NCI-H524 (cell line): ENCODE data around the gene MPRIP.

Experiments used
- DNase-seq, 2 experiments: peaks; one replicate each; lab custom pipeline; 2025; lab: John Stamatoyannopoulos, UW

MPRIP gene

DNA sequence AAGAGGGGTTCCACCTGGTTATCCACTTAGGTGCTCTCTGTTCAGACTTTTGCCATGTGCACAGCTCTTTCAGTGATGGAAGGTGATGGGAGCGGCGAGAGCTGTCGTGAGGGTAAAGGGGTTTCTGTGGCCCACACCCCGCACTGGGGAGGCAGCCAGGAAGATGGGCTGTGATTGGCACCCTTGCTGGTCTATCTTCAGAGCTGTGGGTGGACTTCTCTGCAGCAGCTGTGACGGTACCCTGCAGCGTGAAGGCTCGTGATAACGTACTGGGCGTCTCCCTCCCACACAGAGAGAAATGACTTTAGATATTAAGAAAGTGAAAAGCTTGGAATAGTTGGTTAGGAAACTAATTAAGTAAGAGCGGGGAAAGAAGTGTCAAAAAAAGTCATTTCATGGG lies 45.8 kb downstream of the MPRIP start:
- no peak for DNase-seq

DNA sequence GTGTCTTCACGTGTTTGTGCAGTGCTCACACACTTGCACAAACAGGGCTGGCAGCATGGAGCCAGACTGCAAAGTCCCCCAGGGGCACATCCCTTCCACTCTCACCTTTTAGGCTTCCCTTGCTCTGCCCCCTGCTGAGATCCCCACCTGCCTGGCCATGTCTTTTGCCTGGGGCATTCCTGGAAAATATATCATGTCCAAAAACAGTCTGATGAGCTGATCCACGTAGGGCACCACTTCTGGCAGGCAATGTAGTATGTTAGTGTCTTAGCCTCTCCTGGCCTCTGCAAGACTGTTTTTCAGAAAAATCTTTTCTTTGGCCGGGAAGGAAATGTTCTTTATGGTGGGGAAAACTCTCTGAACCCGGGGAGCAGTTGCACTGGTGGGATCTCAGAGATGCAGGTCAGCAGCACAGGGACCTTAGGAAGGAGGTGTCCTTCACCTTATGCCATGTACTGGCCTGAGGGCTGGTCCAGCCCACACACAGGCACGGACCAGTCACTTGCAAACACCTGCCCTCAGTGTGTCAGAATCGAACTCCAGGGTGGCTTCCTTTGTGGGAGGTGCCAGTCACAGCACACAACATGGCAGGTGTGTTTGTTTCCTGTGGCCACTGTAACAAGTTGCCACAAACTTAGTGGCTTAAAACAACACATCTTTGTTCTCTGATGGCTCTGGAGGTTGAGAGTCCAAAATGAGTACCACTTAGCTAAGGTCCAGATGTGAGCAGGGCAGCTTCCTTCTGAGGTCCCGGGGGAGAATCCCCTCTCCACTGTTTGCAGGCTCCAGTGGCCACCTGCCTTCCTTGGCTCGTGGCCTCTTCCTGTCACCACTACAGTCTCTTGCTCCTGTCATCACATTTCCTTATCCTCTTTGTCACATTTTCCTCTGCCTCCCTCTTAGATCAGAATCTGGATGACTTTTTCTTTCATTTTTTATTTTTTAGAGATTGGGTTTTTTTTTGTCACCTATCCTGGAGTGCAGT lies 46.6 kb downstream of the MPRIP start:
- DNase-seq = no peak

- DNase-seq = no peak
Observed at GRCh38 chr17:17089796-17090641, 47.8 kb downstream of the MPRIP start.

DNA sequence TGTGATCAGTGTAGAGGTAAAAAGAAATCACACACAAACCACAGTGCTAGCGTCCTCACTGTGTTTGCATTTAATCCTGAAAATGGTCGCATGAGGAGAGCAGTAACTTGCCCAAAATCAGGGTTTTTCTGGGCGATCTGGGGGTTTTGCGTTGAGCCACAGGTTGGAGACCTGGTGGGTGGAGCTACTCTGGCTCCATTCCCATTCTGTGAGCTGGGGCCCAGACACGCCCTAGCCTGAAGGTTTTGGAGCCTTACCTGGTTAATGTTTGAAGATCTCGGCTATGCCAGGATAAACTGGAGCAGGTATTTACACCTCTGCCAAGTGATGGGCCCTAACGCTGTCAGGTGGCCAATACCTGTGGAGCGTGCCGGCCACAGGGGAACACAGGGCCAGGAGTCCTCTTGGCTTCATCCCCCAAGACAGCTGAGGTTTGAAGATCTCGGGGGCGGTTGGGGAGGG lies 48.4 kb downstream of the MPRIP start:
- DNase-seq = no peak

DNA sequence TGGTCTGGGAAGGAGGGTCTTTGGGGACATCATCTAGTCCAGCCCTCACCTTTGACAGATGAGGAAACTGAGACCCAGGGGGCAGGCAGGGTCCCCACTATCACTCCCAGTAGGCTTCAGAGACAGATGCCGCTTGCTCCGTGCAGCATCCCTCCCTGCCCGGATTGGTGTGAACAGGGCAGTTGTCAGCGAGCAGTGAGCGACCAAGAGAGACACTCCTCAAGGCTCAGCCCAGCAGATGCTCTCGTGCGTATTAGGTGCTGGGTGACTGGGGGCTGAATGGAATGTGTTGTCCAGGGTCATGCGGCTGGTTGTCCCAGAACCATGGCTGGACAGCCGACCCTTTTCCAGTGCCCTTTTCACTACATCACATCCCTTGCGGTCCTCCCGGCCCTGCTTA lies 49.0 kb downstream of the MPRIP start:
- no peak for DNase-seq

- peak in 1 of 2 experiments; percentile 45 for DNase-seq
Observed at GRCh38 chr17:17091856-17092756, 49.8 kb downstream of the MPRIP start.

- DNase-seq = no peak
Observed at GRCh38 chr17:17093764-17094163, 51.5 kb downstream of the MPRIP start.

- DNase-seq = no peak
Observed at GRCh38 chr17:17096438-17097178, 54.4 kb downstream of the MPRIP start.

DNA sequence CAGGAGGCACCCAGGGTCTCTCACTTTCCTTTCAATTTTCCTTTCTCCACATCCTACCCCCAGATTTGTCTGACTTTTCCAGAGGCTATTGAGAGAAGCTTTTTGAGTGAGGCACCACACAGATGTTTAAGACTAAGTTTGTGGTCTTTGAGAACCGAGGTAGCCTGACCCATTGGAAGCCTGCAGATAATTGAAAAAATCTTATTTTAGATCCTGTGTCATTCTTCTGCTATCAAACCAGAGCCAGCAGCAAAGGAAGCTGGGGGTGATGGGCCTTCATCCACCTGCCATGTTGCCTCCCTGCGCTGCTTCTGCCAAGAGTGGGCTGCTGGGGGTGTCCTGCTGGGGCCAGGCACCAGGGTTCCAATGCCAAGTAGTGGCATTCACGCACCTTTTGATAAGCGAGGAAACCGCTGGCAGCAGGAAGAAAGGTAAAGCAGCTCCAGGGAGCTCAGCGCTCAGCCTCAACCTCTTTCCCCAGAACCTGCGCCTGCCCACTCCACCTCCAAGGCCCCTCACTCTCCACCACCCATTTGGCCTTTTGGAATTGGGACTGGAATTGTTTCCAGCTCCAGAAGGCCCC lies 55.6 kb downstream of the MPRIP start:
- no peak for DNase-seq

- DNase-seq = no peak
Observed at GRCh38 chr17:17098551-17099179, 56.4 kb downstream of the MPRIP start.

DNA sequence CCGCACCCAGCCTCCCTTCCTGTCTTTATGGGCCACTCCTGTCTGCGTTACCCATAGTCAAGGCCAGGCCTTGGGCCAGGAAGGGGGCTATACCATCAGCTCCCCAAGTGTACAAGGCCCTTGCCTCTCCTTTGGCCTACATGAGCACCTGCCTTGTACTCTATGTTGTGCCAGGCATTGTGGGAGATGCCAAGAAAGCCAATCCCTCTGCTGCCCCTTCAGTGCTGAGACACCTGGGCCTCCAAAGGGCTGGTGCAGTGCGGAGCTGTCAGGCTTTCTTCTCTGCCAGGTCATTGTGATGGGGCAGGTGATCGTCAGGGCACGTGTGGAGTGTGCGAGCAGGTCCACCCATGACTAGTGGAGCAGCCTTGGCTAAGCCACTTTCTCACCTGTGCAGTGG lies 59.9 kb downstream of the MPRIP start:
- no peak for DNase-seq

GRCh38 chr17:17103160-17103559 lies 60.9 kb downstream of the MPRIP start:
- no peak for DNase-seq

DNA sequence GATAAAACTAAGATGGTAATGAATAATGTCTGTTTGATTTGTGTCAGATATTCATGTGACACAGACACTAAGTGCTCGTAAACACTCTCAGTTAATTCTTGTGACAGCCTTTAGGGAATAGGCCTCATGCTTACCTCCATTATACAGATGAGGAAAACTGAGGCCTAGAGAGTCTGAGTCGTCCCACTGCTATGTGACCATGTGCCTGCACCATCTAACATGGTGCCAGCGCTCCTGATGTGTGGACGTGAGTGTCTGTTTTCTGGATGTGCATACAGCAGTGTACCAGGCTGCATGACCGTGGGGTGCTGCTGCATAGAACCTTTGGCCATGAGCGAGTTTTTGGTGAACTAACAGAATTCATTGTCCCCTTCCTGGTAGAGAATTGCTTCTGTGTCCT lies 61.8 kb downstream of the MPRIP start:
- DNase-seq = no peak

- no peak for DNase-seq
Observed at GRCh38 chr17:17104494-17104893, 62.2 kb downstream of the MPRIP start.

DNA sequence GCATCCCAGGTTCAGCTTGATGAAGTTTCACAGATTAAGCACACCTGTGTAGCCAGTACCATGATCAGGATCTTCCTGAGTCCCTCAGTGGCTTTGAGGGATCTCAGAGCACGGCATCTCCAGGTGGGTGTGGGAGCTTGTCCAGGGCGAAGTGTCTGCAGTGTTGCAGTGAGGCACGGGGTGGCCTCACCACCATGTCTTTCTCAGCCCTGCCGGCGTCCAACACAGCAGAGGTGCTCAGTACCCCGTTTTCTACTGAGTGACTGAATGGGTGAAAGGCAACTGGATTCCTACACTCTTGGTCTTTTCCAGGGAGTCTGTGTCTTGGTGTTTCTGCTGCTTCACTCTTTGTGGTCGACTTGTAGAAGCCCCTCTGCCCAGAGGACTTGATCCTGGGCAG lies 63.7 kb downstream of the MPRIP start:
- no peak for DNase-seq

DNA sequence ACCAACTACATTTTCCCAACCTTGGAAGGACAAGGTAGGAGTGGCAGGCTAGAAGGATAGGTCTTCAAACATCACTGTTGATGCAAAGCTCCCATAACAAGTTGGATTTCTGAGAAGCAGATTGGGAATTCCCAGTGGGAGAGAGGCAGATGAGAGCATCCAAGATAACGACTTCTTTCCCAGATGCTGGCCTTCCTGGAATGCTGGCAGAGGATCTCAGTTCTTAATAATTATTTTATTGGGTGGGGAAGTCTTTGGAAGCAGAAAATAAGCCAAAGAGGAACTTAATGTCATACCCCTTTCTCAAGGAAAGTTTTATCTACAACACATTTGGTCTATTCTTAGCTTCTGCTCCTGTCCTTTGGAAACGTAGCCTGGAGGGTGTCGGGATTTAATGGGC lies 64.5 kb downstream of the MPRIP start:
- DNase-seq = peak in 1 of 2 experiments; percentile 15

- DNase-seq = no peak
Observed at GRCh38 chr17:17107281-17107680, 65.0 kb downstream of the MPRIP start.

- DNase-seq = no peak
Observed at GRCh38 chr17:17107891-17108431, 65.7 kb downstream of the MPRIP start.

DNA sequence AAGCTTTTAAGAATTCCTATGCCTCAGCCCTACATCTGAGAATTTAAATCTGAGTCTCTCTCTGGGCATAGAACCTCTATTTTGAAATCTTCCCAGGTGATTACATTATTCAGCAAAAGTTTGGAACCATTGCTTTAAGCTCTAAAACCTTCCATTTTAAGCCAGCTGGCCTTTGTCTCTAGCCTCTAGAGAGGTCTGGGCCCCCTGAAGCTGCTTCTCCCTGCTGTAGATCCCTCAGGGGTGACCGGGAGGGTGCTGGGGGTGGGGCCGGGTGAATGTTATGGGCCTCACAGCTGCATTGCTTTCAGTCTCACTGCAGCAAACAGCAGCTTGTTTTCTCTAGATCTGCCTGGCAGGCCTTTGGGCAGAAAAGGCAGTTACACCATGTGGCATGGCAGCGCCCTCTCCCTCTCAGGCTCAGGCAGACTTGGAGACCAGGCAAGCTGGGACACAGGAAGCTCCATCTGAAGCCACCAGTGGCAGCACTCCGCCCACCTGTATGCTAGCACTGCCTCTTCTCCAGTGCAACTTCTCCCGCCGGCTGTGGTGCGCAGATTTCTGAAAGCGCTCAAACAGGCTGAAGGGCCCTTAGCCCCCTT lies 66.3 kb downstream of the MPRIP start:
- DNase-seq = no peak
